Prostate gland (tissue), 2 donors: ENCODE measurements around the gene STAM.

Experiments used
- CTCF ChIP-seq, 4 experiments: fragments of 200-600 bp in 2 of 4; fragments of 450-650 bp in 2 of 4; sonication (generic) in 2 of 4; IDR thresholded peaks; 1 replicate in 3 of 4; 2 replicates in 1 of 4; pipeline ENCODE4 v1.5.1; 2016 to 2019; ENCODE audit warnings: antibody characterized with exemption in 4 of 4, mild to moderate bottlenecking in 2 of 4, moderate library complexity in 2 of 4
- POLR2AphosphoS5 ChIP-seq: sonication (generic); formaldehyde crosslinking; IDR thresholded peaks from one replicate; pipeline ENCODE4 v1.6.1; 2017; ENCODE audit warnings: antibody characterized with exemption

- TF ChIP-seq CTCF (IDR thresholded peaks at IDR 0.05) (no peak), POLR2AphosphoS5 (no peak)
Measured at GRCh38 chr10:17725703-17726102, 81.8 kb downstream of the STAM start.
